NCI-H524 (cell line): Measurements from ENCODE around the gene UBE2M.
"Not testable (repeated sequence)": the region's sequence is repeated elsewhere in the genome, so short reads cannot be mapped to it uniquely, and the experiment has no call there.

ENCODE experiments used
- DNase-seq, 2 experiments: peaks; one replicate each; lab custom pipeline; 2025; lab: John Stamatoyannopoulos, UW

UBE2M gene

DNA sequence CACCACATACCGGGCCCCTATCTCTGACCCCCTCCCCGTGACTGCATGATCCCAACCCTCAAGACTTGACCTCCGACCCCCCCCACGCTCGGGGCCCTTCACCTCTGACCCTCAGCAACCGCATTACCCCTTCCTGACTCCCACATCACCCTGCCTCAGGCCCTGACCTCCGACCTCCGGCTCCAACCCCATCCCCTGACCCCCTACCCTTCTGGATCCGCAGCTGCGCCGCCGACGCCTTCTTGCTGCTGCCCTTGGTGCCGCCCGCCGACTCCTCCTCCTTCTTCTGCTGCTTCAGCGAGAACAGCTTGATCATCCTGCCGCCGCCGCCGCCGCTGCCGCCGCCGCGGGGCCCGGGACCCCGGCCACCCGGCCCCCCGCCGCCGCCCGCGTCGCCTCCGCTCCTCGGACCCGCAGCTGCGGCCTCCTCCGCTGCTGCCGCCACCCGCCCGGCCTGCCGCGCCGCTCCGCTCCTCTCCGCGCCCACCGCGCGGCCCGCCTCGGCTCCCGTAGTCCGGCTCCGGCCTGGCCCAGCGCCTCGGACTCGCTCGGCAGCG lies at the start of gene UBE2M:
UBE2M (minus strand) TSS at position 546 of the 557 bp plus-strand sequence; CDS start at position 316, 230 bp downstream.
- no peak for DNase-seq

DNA sequence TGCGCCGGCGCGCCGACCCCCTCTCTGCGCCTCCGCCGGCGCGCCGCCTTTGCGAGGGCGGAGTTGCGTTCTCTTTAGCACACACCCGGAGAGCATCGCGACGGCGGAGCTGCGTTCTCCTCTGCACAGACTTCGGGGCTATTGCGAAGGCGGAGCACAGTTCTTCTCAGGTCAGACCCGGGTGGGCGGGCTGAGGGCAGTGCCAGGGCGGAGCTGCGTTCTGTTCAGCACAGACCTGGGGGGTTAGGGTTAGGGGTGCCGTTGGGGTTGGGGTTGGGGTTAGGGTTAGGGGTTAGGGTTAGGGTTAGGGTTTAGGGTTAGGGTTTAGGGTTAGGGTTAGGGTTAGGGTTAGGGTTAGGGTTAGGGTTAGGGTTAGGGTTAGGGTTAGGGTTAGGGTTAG lies 48.8 kb upstream of the UBE2M start:
- DNase-seq, result not testable (repeated sequence)

DNA sequence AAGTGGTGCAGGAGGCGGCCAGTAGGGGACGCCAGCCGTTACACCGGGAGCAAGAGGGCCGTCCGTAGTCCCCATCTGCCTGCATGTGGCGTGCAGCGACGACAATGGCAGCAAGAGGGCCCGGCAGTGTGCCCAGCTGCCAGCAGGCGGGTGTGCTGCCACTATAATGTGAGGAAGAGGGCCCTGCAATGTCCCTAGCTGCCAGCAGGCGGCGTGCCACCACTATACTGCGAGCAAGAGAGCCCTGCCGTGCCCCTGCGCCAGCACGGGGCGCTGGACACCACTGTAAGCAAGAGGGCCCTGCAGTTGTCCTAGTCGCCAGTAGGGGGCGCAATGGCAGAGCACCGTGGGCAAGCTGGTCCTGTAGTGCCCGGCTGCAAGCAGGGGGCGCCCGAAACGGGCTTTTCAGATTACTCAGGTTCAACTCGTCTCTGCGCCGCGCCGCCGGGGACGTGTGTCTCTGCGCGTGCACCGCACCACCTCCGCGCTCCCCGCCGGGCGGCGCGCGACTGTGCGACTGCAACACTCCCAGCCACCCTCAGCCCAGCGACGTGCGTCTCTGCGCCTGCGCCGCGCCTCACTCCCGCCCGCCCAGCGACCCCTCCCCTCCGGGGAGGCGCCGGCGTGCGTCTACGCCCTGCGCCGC lies 48.0 kb upstream of the UBE2M start:
- DNase-seq, result not testable (repeated sequence)

DNA sequence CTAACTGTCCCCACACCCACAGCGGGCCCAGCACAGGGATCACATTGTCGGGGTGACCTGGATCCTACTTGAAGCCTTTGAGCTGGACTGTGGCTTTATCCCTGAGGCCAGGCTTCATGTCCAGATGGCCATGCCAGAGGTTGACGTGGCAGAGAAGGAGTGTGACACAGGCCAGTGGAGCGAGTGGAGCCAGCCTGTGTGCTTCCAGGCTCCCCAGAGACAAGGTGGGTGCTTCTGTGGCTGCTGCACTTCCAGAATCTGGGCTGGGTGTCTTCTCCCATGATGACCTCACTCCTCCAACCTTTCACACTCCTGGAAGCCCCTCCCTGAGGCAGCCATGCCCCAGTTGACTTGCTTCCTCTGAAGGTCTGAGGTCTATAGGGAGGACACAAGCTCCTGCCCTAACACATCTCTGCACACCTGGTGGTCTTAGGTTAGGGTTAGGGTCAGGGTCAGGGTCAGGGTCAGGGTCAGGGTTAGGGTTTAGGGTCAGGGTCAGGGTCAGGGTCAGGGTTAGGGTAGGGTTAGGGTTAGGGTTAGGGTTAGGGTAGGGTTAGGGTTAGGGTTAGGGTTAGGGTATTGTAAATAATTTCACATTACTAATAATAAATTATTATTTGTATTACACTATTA lies 27.8 kb upstream of the UBE2M start:
- no peak for DNase-seq

DNA sequence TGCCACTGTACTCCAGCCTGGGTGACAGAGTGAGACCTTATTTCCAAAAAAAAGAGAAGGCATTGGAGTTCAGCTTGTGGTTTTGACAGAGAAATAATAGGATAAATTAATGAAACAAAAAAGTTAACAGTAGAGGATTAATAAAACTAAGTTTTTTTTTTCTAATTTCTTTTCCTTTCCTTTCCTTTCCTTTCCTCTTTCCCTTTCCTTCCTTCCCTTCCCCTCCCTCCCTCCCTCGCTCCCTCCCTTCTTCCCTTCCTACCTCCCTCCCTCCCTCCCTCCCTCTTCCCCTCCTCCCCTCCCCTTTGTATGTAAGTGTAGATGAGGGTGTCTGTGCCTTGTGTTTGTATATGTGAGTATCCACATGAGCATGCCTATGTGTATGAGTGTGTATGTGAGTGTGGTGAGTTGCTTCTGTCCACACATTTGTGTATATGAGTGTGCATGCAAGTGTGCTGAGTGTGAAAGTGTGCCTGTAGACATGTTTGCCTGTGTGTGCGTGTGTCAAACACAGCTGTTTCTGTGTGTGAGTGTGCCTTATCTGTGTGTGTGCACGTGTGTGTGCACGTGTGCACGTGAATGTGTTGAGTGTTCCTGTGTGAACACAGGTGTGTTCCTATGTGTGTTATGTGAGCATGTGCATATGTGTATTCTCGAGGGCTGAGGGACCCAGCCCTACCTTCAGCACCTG lies 27.2 kb upstream of the UBE2M start:
- DNase-seq, result no peak

DNA sequence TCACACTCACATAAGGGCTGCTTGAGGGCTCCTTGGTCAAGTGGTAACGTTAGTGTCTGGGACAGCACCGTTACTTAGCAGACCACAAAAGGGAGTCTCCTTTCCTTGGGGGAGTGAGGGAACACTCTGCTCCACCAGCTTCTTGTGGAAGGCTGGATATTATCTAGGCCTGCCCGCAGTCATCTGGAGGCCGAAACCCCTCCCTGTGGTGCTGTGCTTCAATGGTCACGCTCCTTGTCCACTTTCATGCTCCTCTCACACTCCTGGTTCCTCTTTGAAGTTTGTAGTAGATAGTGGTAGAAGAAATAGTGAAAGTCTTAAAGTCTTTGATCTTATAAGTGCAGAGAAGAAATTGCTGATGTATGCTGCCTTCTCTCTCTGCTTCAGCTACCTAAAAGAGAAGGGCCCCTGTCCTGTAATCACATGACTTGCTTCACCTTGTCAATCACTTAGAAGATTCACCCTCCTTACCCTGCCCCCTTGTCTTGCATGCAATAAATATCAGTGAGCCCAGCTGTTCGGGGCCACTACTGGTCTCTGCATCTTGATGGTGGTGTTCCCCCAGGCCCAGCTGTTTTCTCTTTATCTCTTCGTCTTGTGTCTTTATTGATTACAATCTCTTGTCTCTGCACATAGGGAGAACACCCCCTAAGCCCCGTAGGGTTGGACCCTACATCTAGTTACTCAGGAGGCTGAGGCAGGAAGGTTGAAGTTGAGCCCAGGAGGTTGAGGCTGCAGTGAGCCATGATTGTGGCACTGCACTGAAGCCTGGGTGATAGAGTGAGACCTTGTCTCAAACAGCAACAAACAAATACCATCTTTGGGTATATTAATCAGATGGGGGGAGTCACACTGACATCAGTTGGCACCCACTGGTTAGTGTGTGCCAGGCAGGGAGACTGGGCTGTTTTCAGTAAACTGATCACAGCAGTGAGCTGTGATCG lies 26.4 kb upstream of the UBE2M start:
- DNase-seq, result no peak

DNA sequence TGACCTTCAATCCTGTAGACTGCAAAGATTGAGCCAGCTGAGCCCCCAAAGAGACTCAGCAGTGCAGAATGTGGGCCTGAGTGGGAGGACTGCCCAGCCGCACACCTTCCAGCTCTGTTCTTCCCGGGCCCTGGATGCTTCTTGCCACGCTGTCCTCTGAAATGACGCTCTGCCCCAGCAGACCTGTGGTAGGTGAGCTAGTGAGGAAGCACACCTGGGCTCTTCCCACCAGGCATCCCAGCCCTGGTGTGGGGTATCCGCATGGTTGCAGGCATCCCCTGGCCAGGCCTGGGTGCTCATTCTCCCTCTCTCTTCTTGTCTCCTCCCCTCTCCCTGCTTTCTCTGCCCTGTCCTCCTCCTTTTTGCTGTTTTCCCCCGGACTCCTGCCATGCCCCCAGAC lies 24.6 kb upstream of the UBE2M start:
- no peak for DNase-seq

DNA sequence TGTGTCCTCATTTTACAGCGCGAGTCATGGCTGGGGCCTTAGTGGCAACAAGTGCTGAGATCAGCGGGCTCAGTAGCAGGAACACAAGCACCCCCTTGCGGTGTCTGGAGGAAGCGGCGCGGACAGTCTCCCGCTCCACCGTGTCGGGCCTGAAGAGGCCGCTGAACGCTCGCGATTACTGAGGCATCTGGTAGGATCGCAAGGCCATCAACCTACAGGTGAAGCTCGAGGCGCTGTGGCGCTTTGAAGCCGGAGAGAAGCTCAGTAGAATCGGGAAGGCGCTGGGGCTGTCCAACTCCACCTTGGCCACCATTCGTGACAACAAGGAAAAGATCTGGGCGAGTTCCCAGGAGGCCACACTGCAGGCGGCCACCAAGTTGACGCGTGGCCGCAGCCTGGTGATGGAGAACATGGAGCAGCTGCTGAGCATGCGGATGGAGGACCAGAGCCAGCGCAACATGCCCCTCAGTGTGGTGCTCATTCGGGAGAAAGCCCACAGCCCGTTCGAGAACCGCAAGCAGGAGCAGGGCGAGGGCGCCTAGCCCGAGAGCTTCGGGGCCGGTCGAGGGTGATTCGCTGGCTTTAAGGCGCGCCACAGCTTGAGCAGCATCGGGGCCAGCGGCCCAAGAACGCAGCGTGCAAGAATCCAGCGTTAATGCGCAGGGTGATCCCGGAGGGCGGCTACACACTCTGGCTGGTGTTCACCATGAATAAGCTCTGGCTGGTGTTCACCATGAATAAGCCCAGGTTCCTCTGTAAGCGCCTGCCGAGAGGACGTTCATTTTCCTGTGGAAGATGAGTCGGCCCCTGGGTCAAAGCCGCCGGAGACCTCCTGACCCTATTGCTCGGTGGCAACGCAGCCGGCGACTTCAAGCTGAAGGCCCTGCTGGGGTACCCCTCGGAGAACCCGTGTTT lies 23.1 kb upstream of the UBE2M start:
- no peak for DNase-seq

DNA sequence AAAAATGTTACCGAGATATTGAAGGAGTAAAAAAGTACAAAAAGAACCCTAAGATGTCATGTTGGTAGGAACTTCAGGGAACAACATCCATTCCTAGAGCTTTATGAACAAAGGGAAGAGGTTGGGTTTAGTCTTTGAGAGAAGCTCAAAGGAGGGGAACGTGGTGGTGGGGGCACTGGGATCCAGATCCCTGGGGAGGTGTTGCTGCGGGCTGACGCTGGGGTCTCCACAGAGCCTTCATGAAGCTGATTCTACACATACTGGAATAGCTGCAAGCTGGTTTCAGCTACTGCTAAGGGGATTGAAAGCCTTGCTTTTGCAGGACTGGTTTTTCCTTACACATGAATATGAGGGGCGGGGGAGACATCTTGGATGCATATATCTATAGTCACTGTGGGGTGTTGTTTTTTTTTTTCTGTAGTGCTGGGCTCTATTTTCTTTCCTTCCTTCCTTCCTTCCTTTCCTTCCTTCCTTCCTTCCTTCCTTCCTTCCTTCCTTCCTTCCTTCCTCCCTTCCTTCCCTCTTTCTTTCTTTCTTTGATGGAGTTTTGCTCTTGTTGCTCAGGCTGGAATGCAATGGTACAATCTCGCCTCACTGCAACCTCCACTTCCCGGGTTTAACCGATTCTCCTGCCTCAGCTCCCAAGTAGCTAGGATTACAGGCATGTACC lies 21.2 kb upstream of the UBE2M start:
- no peak for DNase-seq

DNA sequence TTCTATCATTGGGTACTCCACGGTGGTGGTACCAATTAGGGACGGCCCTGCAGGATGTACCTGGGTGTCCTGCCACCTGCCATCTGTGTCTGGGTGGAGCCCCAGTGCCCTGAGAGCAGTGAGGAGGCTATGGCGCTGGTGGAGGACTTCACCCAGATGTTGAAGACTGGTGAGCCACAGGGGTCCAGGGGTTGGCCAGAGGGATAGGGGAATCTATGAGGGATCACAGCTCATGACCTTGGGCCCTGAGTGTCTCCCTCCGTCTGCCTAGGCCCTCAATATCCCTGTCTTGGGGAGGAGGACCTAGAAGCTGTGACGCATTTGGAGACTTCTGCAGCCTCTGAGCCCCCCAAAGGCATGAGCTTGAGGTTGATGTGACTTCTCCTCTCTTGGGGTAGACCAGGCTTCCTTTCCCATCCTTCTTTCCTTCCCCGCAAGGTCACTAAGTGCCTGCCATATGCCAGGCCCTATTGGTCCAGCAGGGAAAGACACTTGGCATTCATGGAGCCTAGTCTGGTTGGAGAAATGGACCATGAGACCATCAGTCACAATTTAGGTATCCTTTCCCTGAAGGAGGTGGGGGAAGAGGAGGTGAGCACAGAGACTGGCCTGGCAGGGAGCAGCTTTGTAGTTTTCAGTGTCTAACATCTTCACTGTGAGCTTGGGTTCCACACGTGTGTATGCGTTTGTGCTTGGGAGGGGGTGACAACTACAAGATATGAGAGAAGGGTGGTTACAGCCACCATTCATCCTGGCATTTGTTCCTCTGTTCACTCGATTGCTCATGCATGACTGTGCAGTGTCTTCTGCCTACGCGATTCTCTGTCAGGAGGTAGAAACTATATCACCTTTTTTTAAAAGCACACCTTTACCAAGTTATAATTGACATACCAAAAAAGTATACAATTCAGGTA lies 19.9 kb upstream of the UBE2M start:
- no peak for DNase-seq

DNA sequence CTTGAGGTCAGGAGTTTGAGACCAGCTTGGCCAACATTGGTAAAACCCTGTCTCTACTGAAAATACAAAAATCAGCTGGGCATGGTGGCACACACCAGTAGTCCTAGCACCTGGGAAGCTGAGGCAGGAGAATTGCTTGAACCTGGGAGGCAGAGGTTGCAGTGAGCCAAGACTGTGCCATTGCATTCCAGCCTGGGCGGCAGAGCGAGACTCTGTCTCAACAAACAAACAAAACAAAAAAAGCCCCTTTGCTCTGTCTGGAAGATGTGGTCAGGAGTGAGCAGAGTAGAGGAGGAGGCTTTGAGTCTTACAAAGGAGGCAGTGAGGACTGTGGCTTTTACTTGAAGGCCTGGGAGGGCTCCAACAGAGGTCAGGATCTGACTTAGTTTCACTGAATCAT lies 19.2 kb upstream of the UBE2M start:
- DNase-seq, result not testable (repeated sequence)

DNA sequence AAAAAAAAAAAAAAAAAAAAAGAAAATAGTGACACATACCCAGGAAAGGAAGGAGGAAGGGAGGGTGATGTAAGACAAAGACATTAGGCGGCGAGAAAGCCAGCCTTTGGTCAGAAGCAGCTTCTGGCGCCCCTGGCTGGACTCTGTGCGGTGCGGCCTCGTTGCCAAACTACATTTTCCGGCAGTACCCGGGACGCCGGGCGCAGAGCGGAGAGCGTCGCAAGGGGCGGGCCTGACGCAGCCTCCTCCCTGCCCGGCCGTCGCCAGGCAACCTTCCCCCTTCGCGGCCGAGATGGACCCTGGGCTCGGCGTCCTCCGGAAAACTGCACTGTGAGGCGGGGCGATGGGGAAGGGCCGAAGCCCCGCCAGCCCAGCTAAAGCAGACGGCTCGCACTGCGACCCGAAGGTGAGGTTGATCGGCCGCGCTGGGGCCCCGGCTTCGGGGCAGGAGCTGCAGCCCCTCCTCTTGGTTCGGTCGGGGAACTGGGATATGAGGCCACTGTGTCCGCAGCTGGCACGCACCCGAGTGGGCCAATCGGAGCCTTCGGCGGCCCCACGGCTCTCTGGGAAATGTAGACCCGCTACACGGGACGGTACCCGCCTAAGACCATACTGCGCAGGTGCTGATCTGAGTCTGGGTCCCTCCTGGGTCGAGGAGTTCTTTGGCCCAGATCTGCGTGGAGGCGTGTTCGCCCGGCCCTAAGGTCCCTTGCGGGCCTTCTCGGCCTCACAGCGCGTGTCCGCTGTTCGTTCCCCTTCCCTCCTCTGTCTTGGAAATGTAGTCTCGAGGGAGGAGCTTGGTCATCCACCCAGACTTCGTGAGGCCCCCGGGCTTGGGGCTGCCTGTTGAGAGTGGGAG lies 17.0 kb upstream of the UBE2M start:
- no peak for DNase-seq

DNA sequence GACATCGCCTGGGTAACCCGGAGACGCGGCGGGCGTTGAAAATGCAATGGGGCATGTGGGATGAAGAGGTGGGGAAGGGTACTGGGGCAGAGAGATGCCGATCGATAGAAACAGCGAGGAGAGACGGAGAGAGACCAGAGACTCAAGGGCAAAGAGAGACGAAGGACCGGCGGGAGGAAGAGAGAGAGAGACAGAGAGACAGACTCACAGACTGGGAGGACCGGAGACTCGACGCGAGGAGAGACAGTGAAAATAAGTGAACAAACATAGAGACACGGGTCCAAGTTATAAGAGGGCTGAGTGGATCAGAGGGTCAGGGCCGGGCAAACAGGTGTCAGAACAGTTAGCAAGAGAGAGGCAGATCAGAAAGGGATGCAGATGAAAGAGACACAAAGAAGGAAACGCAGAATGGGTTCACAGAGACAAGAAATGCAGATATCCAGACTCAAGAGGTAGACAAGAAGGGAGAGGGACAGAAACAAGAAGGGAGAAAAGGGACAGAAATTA lies 15.3 kb upstream of the UBE2M start:
- DNase-seq, result no peak

DNA sequence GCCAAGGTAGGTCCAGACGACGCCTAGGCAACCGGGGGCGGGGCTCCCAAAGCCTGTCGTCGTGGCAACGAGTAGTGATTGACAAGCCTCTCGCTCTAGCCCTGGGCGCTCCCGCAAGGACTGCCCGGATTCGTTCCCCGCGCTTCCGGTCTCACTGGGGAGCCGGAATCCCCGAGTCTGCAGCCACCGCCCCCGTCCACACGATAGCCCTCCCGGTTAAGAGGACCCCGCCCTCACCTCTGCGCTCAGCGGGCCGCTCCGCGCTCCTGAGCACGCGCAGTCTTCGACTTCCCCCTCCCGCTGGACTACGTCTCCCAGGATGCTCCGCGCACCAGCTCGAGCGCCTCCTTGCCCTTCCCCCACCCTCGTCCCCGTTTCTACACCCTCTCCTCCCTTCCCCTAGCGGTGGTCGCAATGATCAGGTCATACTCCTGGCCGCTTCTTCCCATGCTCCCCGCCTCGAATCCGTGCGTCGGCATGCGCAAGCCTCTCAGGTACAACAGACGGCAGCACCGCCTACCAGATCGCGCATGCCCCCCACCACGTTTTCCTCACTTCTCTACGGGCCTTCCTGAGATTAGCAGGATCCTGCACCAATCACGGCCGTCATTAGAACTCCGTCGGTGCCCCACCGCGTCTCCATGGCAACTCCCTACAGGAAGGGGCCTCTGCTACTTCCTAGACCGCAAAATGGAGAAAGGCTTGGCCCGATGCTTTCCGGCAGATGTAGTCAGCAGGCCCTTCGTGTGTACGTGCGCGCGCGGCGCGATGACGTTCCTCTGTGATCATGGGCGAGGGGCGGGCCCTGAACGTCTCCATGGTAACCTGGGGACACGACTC lies 14.6 kb upstream of the UBE2M start, which contains the start of gene MZF1:
MZF1 (minus strand) TSS at position 518 of the 840 bp plus-strand sequence. CDS start 1,946 bp downstream, outside the sequence.
- no peak for DNase-seq

DNA sequence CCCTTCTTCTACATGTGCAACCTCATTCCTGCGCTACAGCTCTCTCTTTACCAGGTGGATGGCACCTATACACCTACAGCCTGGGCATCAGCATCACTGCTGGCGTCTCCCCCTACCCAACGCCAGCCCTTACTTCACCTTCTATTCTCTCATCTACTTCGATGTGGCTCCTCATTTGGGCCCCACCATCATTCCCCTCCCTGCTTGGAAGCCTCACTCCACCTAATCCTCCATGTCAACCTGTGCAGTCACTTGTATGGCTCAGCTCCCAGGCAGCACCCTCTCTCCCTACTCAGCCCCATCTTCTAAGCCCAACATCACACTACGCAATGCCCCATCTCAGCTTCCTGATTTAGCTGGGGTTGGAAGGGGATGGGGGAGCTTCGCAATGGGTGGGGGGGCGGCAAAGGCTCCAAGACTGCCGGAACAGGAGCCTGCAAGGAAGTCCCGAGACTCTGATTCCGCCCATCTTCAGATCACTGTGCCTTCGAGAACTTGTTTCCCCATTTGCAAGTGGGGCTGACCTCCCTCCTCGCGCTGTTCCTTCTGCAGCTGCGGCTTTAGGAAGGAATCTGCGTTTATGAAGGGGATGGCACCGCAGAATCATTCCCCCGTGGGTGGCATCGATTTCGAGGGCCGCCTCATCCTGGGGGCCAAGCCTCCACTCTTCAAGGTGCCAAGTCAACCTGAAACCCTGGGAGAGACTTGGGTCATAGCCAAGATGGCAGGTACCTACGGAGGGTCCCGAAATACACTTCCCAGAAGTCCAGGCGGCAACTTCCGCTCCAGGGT lies 13.8 kb upstream of the UBE2M start:
- DNase-seq, result no peak

DNA sequence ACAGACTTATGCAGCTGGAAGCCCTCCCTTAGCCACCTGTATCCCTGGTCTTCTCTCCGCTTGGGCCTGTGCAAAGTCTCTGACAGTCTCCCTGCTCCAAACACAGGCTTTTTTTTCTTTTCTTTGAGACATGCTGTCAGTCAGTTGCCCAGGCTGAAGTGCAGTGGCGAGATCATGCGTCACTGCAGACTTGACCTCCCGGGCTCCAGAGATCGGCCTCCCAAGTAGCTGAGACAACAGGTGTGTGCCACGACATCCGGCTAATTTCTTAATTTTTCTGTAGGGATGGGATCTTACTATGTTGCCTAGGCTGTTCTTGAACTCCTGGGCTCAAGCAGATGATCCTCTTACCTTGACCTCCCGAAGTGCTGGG lies 13.2 kb upstream of the UBE2M start:
- no peak for DNase-seq
